ENCODE data around the gene SLC66A1. TPM values are rescaled to one million over a fixed set of nuclear protein-coding genes. Genes with fewer than 3 reads are reported as not detected.

The SLC66A1 gene
- total and polyA plus RNA-seq, 2 of the 13 experiments (the other 11 are each of a cell fraction or from before 2014, with no cell fraction given) = 15.4 to 18.9 TPM

DNA sequence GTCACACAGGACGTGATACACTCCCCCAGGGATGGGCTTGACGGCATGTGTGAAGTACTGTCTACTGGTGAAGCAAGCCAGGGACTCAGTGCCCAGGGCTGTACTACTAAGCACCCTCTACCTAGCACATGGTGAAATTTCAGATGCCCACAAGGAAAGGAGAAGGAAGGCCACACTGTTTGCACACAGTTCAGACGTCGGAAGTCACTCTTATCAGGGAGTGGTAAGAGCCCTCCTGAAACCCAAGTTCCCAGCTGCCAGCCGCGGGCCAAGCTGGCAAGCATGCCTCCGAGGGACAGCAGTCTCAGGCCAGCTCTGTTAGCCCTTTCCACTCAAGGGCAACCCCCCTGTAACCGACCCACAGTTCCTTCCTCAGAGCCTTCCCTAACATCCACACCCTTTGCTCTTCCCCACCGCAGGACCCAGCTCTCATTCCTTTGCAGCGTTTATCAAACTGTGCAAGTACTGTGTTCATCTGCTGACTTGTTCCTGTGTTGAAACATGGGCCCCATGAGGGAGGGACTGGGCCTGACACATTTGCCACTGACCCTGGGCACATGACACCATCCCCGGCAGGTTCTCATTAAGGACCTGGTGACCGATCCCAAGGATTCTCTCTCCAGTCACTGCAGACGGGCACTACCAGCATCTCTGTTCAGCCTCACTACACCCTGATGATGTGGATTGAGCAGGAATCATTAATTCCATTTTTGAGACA lies 58.5 kb downstream of the SLC66A1 start (continued):
- TF ChIP-seq, protein P1, sequence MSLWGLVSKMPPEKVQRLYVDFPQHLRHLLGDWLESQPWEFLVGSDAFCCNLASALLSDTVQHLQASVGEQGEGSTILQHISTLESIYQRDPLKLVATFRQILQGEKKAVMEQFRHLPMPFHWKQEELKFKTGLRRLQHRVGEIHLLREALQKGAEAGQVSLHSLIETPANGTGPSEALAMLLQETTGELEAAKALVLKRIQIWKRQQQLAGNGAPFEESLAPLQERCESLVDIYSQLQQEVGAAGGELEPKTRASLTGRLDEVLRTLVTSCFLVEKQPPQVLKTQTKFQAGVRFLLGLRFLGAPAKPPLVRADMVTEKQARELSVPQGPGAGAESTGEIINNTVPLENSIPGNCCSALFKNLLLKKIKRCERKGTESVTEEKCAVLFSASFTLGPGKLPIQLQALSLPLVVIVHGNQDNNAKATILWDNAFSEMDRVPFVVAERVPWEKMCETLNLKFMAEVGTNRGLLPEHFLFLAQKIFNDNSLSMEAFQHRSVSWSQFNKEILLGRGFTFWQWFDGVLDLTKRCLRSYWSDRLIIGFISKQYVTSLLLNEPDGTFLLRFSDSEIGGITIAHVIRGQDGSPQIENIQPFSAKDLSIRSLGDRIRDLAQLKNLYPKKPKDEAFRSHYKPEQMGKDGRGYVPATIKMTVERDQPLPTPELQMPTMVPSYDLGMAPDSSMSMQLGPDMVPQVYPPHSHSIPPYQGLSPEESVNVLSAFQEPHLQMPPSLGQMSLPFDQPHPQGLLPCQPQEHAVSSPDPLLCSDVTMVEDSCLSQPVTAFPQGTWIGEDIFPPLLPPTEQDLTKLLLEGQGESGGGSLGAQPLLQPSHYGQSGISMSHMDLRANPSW (CRISPR knock-in tag; IDR thresholded peaks at IDR 0.05; ENCODE audit: borderline replicate concordance) = no peak
- TF ChIP-seq SSRP1 (CRISPR knock-in tag; IDR thresholded peaks at IDR 0.05) (no peak), ZNF33B (CRISPR knock-in tag; IDR thresholded peaks at IDR 0.05) (no peak), RELA (CRISPR knock-in tag; IDR thresholded peaks at IDR 0.05) (no peak), JDP2 (CRISPR knock-in tag; IDR thresholded peaks at IDR 0.05; ENCODE audit: borderline replicate concordance) (no peak), SRSF1 (optimal IDR thresholded peaks at IDR 0.05; ENCODE audit: low read depth, low read length) (no peak), CHD4 (IDR thresholded peaks at IDR 0.05; ENCODE audit: borderline replicate concordance, low read length) (no peak), FOXM1 (CRISPR knock-in tag; IDR thresholded peaks at IDR 0.05) (no peak)
- TF ChIP-seq, protein P2, sequence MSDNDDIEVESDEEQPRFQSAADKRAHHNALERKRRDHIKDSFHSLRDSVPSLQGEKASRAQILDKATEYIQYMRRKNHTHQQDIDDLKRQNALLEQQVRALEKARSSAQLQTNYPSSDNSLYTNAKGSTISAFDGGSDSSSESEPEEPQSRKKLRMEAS (IDR thresholded peaks at IDR 0.05) = no peak
- TF ChIP-seq, protein P3, sequence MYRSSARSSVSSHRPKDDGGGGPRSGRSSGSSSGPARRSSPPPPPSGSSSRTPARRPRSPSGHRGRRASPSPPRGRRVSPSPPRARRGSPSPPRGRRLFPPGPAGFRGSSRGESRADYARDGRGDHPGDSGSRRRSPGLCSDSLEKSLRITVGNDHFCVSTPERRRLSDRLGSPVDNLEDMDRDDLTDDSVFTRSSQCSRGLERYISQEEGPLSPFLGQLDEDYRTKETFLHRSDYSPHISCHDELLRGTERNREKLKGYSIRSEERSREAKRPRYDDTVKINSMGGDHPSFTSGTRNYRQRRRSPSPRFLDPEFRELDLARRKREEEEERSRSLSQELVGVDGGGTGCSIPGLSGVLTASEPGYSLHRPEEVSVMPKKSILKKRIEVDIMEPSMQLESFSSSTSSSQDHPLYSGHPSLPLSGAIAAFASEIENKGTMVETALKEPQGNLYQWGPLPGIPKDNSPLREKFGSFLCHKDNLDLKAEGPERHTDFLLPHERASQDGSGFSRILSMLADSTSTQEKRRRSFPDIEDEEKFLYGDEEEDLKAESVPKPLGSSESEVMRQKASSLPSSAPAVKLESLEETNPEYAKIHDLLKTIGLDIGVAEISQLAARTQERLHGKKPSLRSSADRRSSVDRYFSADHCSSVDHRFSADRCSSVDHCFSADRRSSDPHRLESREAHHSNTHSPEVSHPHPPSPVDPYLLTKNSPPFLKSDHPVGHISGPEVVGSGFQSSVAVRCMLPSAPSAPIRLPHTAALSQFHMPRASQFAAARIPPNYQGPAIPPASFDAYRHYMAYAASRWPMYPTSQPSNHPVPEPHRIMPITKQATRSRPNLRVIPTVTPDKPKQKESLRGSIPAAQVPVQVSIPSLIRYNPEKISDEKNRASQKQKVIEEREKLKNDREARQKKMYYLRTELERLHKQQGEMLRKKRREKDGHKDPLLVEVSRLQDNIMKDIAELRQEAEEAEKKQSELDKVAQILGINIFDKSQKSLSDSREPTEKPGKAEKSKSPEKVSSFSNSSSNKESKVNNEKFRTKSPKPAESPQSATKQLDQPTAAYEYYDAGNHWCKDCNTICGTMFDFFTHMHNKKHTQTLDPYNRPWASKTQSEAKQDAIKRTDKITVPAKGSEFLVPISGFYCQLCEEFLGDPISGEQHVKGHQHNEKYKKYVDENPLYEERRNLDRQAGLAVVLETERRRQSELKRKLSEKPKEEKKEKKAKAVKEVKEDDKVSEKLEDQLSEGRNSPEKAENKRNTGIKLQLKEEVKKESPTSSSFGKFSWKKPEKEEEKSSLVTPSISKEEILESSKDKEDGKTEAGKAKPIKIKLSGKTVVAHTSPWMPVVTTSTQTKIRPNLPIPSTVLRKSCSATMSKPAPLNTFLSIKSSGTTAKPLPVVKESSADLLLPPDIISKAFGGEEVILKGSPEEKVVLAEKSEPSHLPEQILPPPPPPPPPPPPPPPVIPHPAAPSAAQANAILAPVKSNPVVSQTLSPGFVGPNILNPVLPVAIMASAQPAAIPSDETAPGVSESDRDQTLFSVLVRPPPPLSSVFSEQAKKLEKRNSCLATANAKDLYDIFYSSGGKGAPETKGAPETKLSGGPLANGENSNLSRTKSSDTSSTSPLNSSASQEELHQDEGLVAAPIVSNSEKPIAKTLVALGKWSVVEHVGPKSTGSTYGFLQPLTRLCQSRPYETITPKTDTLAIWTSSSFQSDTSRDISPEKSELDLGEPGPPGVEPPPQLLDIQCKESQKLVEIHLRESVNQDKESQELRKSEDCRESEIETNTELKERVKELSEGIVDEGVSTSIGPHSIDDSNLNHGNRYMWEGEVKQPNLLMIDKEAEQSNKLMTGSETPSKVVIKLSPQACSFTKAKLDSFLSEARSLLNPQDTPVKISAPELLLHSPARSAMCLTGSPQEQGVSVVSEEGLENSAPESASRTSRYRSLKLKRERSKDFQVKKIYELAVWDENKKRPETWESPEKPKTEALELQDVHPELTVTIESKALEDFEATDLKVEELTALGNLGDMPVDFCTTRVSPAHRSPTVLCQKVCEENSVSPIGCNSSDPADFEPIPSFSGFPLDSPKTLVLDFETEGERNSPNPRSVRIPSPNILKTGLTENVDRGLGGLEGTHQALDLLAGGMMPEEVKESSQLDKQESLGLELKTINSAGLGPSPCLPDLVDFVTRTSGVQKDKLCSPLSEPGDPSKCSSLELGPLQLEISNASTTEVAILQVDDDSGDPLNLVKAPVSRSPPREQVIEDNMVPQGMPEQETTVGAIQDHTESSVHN (CRISPR knock-in tag; IDR thresholded peaks at IDR 0.05) = no peak
- TF ChIP-seq, protein P4, sequence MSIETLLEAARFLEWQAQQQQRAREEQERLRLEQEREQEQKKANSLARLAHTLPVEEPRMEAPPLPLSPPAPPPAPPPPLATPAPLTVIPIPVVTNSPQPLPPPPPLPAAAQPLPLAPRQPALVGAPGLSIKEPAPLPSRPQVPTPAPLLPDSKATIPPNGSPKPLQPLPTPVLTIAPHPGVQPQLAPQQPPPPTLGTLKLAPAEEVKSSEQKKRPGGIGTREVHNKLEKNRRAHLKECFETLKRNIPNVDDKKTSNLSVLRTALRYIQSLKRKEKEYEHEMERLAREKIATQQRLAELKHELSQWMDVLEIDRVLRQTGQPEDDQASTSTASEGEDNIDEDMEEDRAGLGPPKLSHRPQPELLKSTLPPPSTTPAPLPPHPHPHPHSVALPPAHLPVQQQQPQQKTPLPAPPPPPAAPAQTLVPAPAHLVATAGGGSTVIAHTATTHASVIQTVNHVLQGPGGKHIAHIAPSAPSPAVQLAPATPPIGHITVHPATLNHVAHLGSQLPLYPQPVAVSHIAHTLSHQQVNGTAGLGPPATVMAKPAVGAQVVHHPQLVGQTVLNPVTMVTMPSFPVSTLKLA (IDR thresholded peaks at IDR 0.05) = no peak

Data from HepG2 (cell line).